Measurements from ENCODE around the gene CCDC12.

DNA sequence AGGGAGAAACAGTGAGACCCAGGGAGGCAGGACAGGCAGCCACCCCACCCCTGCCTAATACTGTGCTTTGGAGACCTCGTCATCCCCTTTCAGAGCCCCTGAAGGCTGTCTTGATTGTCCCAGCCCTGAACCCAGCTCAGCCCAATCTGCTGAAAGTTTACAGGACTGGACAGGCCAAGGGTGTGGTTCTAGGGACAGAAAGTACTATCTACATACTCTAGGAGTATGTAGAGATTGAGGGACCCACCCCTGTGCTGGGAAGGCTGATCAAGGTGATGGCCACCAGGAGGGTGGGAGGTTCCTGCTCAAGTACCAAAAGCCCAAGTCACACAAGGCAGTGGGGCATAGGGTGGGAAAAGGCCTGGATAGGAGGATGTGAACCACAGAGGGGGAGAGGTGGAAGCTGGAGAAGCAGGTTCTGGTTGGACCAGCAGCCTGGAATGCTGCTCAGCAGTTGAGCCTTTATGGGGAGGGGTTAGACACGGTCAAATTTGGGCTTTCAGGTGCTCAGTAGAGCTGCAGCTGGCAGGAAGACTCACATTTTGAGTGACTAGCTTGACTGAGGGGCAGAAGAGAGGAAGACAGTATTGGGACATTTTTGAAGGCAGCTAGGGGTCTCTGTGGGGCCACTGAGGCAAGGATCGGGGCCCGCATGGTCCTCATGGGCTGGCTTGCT, 9.6 kb upstream of the CCDC12 start:
- TF ChIP-seq, protein P1, sequence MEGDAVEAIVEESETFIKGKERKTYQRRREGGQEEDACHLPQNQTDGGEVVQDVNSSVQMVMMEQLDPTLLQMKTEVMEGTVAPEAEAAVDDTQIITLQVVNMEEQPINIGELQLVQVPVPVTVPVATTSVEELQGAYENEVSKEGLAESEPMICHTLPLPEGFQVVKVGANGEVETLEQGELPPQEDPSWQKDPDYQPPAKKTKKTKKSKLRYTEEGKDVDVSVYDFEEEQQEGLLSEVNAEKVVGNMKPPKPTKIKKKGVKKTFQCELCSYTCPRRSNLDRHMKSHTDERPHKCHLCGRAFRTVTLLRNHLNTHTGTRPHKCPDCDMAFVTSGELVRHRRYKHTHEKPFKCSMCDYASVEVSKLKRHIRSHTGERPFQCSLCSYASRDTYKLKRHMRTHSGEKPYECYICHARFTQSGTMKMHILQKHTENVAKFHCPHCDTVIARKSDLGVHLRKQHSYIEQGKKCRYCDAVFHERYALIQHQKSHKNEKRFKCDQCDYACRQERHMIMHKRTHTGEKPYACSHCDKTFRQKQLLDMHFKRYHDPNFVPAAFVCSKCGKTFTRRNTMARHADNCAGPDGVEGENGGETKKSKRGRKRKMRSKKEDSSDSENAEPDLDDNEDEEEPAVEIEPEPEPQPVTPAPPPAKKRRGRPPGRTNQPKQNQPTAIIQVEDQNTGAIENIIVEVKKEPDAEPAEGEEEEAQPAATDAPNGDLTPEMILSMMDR (IDR thresholded peaks at IDR 0.05): no peak
- TF ChIP-seq POLR2A (IDR thresholded peaks at IDR 0.05): no peak
